OCI-LY7 (cell line): ENCODE measurements around the gene SACS. TPM values are rescaled to one million over a fixed set of nuclear protein-coding genes. Genes with fewer than 3 reads are reported as not detected.

Experiments
- BruUV-seq: library from RNA; stranded (reverse); fragments of 400-500 nt; replicated peaks from 2 replicates; lab custom pipeline; 2021; lab: Mats Ljungman, UMichigan
- CTCF ChIA-PET: fragments of 300-600 bp; sonication (Branson Sonifier 250); formaldehyde crosslinking; loops from one replicate; lab custom pipeline; 2022; ENCODE audit warnings: antibody characterized with exemption; ENCODE audit not compliant: unreplicated experiment; lab: Charles Lee
- POLR2A ChIA-PET: fragments of 300-600 bp; sonication (Branson Sonifier 250); formaldehyde crosslinking; loops from one replicate; lab custom pipeline; 2022; ENCODE audit warnings: antibody characterized with exemption; lab: Charles Lee
- DNase-seq: peaks from one replicate; pipeline ENCODE4 v3.0.0-alpha.2; 2015; ENCODE audit warnings: low spot score
- H2AFZ ChIP-seq: fragments of 200-600 bp; sonication (generic), shearing (Covaris generic); 2 replicates; pipeline ENCODE4 v1.6.1; 2014; ENCODE audit warnings: mild to moderate bottlenecking, antibody characterized with exemption, low read length, moderate library complexity
- H3K27ac ChIP-seq: fragments of 200-600 bp; sonication (generic); 2 replicates; pipeline ENCODE4 v1.5.1; 2014; ENCODE audit warnings: mixed run types, low read depth, mild to moderate bottlenecking, moderate library complexity, low read length, inconsistent platforms; ENCODE audit not compliant: poor library complexity, severe bottlenecking
- H3K36me3 ChIP-seq: fragments of 200-600 bp; sonication (generic); 2 replicates; pipeline ENCODE4 v1.6.1; 2014; ENCODE audit warnings: mild to moderate bottlenecking, antibody characterized with exemption, low read length, moderate library complexity, mixed read lengths; ENCODE audit not compliant: insufficient read depth
- H3K4me1 ChIP-seq: fragments of 200-600 bp; sonication (generic); 2 replicates; pipeline ENCODE4 v1.5.1; 2014; ENCODE audit warnings: mild to moderate bottlenecking, low read length; ENCODE audit not compliant: insufficient read depth, poor library complexity, severe bottlenecking
- H3K4me2 ChIP-seq: fragments of 200-600 bp; sonication (generic); 2 replicates; pipeline ENCODE4 v1.6.1; 2014; ENCODE audit warnings: mild to moderate bottlenecking, low read length
- H3K4me3 ChIP-seq: fragments of 200-600 bp; sonication (generic); 2 replicates; pipeline ENCODE4 v1.5.1; 2014; ENCODE audit warnings: mild to moderate bottlenecking, low read depth, low read length; ENCODE audit not compliant: poor library complexity, severe bottlenecking
- H3K79me2 ChIP-seq: fragments of 200-600 bp; sonication (generic); 2 replicates; pipeline ENCODE4 v1.6.1; 2016; ENCODE audit warnings: low read depth, mild to moderate bottlenecking, low read length, moderate library complexity, mixed read lengths; ENCODE audit not compliant: insufficient read depth
- H3K9me2 ChIP-seq: fragments of 200-600 bp; sonication (generic); 2 replicates; pipeline ENCODE4 v1.6.1; 2016; ENCODE audit warnings: mild to moderate bottlenecking, low read length, mixed read lengths; ENCODE audit not compliant: insufficient read depth
- H3K9me3 ChIP-seq: fragments of 200-600 bp; sonication (generic); 2 replicates; pipeline ENCODE4 v1.6.1; 2014; ENCODE audit warnings: mild to moderate bottlenecking, mixed run types, low read length, mixed read lengths
- H4K20me1 ChIP-seq: fragments of 200-600 bp; sonication (generic); 2 replicates; pipeline ENCODE4 v1.6.1; 2014; ENCODE audit warnings: mild to moderate bottlenecking, antibody characterized with exemption, low read length, moderate library complexity, mixed read lengths; ENCODE audit not compliant: insufficient read depth
- EZH2phosphoT487 ChIP-seq: fragments of 200-600 bp; sonication (generic); IDR thresholded peaks from 2 replicates; pipeline ENCODE4 v1.6.1; 2018; ENCODE audit warnings: low read depth, borderline replicate concordance, mild to moderate bottlenecking, mixed run types, antibody characterized with exemption, low read length, moderate library complexity, mixed read lengths
- intact Hi-C: fragments of 100-400 bp; cut with micrococcal nuclease; formaldehyde crosslinking; loops from one replicate; pipeline ENCODE4 v1.10.0; 2022; ENCODE audit not compliant: unreplicated experiment
- total RNA-seq, 2 experiments: library from RNA; depleted of rRNA in 1 of 2; stranded (reverse); fragments of >200 nt in 1 of 2; shearing (Covaris generic) in 1 of 2; gene quantifications; 2 replicates each; pipeline ENCODE4 v1.2.3, GENCODE V29; 2014 to 2022
- TF ChIP-seq, protein P1 (sequence below): fragments of 200-600 bp; sonication (generic); conservative IDR thresholded peaks from 2 replicates; pipeline ENCODE4 v1.5.1; 2014; ENCODE audit warnings: mild to moderate bottlenecking, antibody characterized with exemption, low read length, moderate library complexity, mixed read lengths

SACS gene
- total RNA-seq, 2 experiments from 2014 or later: 9.8 to 22.6 TPM

DNA sequence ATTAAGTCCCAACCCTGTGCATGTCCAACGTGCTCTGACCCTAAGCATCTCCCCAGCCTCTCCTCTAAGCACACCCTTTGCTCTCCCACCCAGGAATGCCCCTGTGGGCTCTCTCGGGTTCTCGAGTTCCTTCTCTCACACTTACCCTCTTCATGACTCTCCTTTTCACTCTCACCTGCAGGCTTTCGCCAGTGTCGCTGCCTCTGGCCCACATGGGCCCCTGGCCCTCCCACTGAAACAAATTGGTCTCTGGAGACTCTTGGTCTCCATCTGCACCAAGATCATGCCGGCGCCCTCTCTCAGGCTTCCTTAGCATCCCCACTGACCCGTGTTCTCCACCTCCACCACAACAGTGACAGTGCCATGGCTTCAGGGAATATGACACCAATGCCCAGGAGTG, 19.6 kb upstream of the SACS start:
- ChIA-PET POLR2A (no interaction called here), CTCF (no interaction called here)
- no TSS peak for BruUV-seq
- Histone ChIP-seq H3K4me1 (no peaks in the 10 kb centered on the region), H3K9me3 (no peaks in the 10 kb centered on the region), H3K4me3 (no peak overlapping the region), H2AFZ (no peak overlapping the region), H4K20me1 (no peaks in the 10 kb centered on the region), H3K4me2 (no peak overlapping the region), H3K9me2 (no peaks in the 10 kb centered on the region), H3K36me3 (no peaks in the 10 kb centered on the region), H3K79me2 (no peaks in the 10 kb centered on the region), H3K27ac (no peak overlapping the region)
- intact Hi-C loops: no loop called here
- TF ChIP-seq EZH2phosphoT487: no peak
- TF ChIP-seq, protein P1, sequence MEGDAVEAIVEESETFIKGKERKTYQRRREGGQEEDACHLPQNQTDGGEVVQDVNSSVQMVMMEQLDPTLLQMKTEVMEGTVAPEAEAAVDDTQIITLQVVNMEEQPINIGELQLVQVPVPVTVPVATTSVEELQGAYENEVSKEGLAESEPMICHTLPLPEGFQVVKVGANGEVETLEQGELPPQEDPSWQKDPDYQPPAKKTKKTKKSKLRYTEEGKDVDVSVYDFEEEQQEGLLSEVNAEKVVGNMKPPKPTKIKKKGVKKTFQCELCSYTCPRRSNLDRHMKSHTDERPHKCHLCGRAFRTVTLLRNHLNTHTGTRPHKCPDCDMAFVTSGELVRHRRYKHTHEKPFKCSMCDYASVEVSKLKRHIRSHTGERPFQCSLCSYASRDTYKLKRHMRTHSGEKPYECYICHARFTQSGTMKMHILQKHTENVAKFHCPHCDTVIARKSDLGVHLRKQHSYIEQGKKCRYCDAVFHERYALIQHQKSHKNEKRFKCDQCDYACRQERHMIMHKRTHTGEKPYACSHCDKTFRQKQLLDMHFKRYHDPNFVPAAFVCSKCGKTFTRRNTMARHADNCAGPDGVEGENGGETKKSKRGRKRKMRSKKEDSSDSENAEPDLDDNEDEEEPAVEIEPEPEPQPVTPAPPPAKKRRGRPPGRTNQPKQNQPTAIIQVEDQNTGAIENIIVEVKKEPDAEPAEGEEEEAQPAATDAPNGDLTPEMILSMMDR: no peak
- no peak for DNase-seq

DNA sequence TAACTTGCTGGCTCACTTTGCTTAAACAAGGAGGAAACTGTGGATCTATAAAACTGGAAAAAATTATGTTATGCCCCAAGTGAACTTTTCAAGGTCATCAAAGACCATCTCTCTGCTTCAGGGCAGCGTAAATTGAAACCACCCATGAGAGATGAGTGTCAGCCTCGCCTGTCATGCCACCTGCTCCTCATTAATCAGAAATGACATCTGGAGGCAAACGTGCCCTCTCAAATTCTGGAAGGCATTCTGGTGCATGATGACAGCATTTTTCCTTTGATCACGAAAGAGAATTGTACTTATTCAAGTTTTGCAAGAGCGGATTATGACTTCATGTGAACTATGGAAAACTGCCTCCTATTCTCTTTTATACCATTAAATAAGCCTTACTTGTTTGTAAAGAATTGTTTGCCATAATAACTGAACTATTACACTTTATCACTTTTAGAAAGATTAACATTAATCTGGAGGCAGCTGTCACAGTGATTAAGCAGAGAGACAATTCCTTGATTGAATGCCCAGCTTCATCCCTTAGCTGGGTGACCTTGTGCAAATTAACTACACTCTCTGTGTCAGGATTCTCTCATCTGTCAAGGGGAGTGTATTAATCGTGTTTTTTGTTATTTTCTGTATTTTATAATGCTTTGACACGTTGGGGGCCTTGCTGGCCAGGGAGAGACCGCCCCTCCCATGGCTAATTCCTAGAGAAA, 17.0 kb upstream of the SACS start:
- DNase-seq: no peak
- H3K27ac ChIP-seq: no peak overlapping the region
- TF ChIP-seq, protein P1: no peak
- no peak for TF ChIP-seq EZH2phosphoT487
- no peak overlapping the region for H3K4me3 ChIP-seq
- H3K4me2 ChIP-seq: no peak overlapping the region
- ChIA-PET POLR2A (no interaction called here), CTCF (no interaction called here)
- H2AFZ ChIP-seq: no peak overlapping the region
- no peaks in the 10 kb centered on the region for H3K9me2 ChIP-seq
- no peaks in the 10 kb centered on the region for H4K20me1 ChIP-seq
- intact Hi-C loops: no loop called here
- no peaks in the 10 kb centered on the region for H3K36me3 ChIP-seq
- H3K9me3 ChIP-seq: no peaks in the 10 kb centered on the region
- no peaks in the 10 kb centered on the region for H3K4me1 ChIP-seq
- no peaks in the 10 kb centered on the region for H3K79me2 ChIP-seq
- no TSS peak for BruUV-seq

DNA sequence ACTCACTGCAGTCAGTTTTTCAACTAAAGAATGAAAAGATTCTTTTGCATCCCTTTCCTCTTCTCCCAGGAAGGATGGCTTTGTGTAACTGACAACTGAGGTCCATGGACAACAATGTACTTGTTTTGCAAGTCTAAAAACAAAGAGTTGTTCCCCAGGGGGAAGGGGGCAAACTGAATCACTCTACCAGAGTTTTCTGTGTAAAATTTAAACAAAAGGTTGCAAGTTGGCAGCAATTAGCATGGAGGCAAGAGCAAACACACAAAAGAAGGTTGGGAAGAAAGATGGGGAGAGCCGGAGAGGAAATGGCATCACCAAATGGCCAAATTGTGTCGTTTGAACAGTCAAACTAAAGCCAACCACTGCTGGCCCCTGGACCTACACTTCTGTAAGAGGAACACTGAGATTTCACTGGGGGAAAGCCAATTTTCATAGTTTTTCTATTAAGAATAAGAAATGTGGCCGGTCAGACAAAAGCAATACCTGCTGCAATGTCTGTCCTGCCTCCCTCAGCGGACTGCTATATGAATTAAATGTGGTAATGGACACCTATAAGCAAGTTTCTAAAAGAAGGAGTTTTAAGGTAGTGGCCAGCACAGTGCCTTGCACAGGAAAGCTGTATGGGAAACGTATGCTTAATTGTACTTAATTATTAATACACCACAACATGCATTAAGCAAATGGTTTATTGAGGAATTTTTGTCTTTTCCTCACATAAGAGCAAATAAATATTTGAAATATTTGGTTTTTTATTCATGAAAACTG, 16.1 kb upstream of the SACS start:
- H3K27ac ChIP-seq: no peak overlapping the region
- TF ChIP-seq, protein P1: no peak
- H3K9me3 ChIP-seq: no peaks in the 10 kb centered on the region
- no peaks in the 10 kb centered on the region for H3K36me3 ChIP-seq
- ChIA-PET CTCF (no interaction called here), POLR2A (no interaction called here)
- no peaks in the 10 kb centered on the region for H3K4me1 ChIP-seq
- no peaks in the 10 kb centered on the region for H3K79me2 ChIP-seq
- H2AFZ ChIP-seq: no peak overlapping the region
- H4K20me1 ChIP-seq: no peaks in the 10 kb centered on the region
- no peak for DNase-seq
- BruUV-seq: no TSS peak
- no peak overlapping the region for H3K4me2 ChIP-seq
- intact Hi-C loops: no loop called here
- H3K9me2 ChIP-seq: no peaks in the 10 kb centered on the region
- H3K4me3 ChIP-seq: no peak overlapping the region
